H1 (cell line): ENCODE data around the gene RPL37. TPM values are rescaled to one million over a fixed set of nuclear protein-coding genes. Genes with fewer than 3 reads are reported as not detected.
"Not testable (repeated sequence)": the region's sequence is repeated elsewhere in the genome, so short reads cannot be mapped to it uniquely, and the experiment has no call there.

Source experiments
- CTCF ChIA-PET: fragments of 300-600 bp; sonication (Branson Sonifier 250); formaldehyde crosslinking; loops from one replicate; lab custom pipeline; 2021; ENCODE audit not compliant: partially characterized antibody; lab: Charles Lee
- POLR2A ChIA-PET: fragments of 300-600 bp; sonication (Branson Sonifier 250); formaldehyde crosslinking; loops from one replicate; lab custom pipeline; 2021; ENCODE audit warnings: inconsistent platforms; ENCODE audit not compliant: partially characterized antibody; lab: Charles Lee
- DNase-seq, 2 experiments: peaks; one replicate each; pipeline versions ENCODE4 v3.0.0 to v3.0.0-alpha.2; 2010 to 2022; ENCODE audit warnings: low spot score in 2 of 2, low read depth in 1 of 2, mixed read lengths in 1 of 2
- FAIRE-seq: peaks from 2 replicates; lab custom pipeline; 2011; peaks lifted over from hg19 to GRCh38; lab: Jason Lieb, UNC
- H2AFZ ChIP-seq: 2 replicates; pipeline ENCODE4 v1.8.1; 2012; ENCODE audit warnings: low read length, inconsistent platforms
- H2AK5ac ChIP-seq: 2 replicates; pipeline ENCODE4 v1.6.1; 2013; ENCODE audit warnings: low read depth, low read length
- H2BK120ac ChIP-seq: replicated peaks from 2 replicates; pipeline ENCODE3; 2013; ENCODE audit warnings: low read depth, low read length, inconsistent platforms
- H2BK12ac ChIP-seq: 2 replicates; pipeline ENCODE4 v1.6.1; 2013; ENCODE audit warnings: low read depth, low read length
- H2BK15ac ChIP-seq: 2 replicates; pipeline ENCODE4 v1.6.1; 2013; ENCODE audit warnings: low read length
- H2BK20ac ChIP-seq: 2 replicates; pipeline ENCODE4 v1.6.1; 2013; ENCODE audit warnings: low read length
- H2BK5ac ChIP-seq: 2 replicates; pipeline ENCODE4 v1.6.1; 2013; ENCODE audit warnings: low read depth, low read length
- H3K14ac ChIP-seq: 2 replicates; pipeline ENCODE4 v1.6.1; 2013; ENCODE audit warnings: inconsistent platforms; ENCODE audit not compliant: insufficient read length
- H3K18ac ChIP-seq: 2 replicates; pipeline ENCODE4 v1.6.1; 2013; ENCODE audit warnings: low read length; ENCODE audit errors: extremely low read depth
- H3K23ac ChIP-seq: 2 replicates; pipeline ENCODE4 v1.6.1; 2013; ENCODE audit warnings: inconsistent platforms; ENCODE audit not compliant: insufficient read length
- H3K23me2 ChIP-seq: 2 replicates; pipeline ENCODE4 v1.6.1; 2013; ENCODE audit warnings: low read depth, low read length
- H3K27ac ChIP-seq: 2 replicates; pipeline ENCODE4 v1.6.1; 2011; ENCODE audit warnings: low read depth, low read length, inconsistent platforms
- H3K27me3 ChIP-seq, 4 experiments: replicated peaks in 1 of 4; 1 replicate in 1 of 4; 2 replicates in 3 of 4; pipeline versions ENCODE4 v1.6.1 to v1.8.1; 2011 to 2013; ENCODE audit warnings: low read length in 3 of 4, mild to moderate bottlenecking in 3 of 4, inconsistent platforms in 2 of 4, mixed read lengths in 2 of 4, moderate library complexity in 1 of 4; ENCODE audit not compliant: control insufficient read depth in 3 of 4, insufficient read depth in 3 of 4; ENCODE audit errors: extremely low read depth in 1 of 4
- H3K36me3 ChIP-seq, 4 experiments: 2 replicates each; pipeline versions ENCODE4 v1.6.1 to v1.8.1; 2011 to 2013; ENCODE audit warnings: mild to moderate bottlenecking in 4 of 4, low read length in 3 of 4, moderate library complexity in 2 of 4, control low read depth in 1 of 4, inconsistent platforms in 1 of 4; ENCODE audit not compliant: insufficient read depth in 4 of 4, control insufficient read depth in 2 of 4
- H3K4ac ChIP-seq: replicated peaks from 2 replicates; pipeline ENCODE3; 2013; ENCODE audit warnings: low read length, low read depth, mixed read lengths, inconsistent platforms; ENCODE audit not compliant: insufficient read length
- H3K4me1 ChIP-seq, 4 experiments: replicated peaks in 1 of 4; 1 replicate in 1 of 4; 2 replicates in 3 of 4; pipeline versions ENCODE4 v1.6.1 to v1.8.1; 2011 to 2013; ENCODE audit warnings: low read length in 3 of 4, inconsistent platforms in 2 of 4, mixed read lengths in 1 of 4; ENCODE audit not compliant: insufficient read depth in 4 of 4, control insufficient read depth in 3 of 4
- H3K4me2 ChIP-seq, 2 experiments: 2 replicates each; pipeline versions ENCODE4 v1.6.1 to v1.8.1; 2011 to 2013; ENCODE audit warnings: low read depth in 2 of 2, low read length in 2 of 2, control low read depth in 1 of 2, inconsistent platforms in 1 of 2, mild to moderate bottlenecking in 1 of 2; ENCODE audit not compliant: insufficient read depth in 1 of 2
- H3K4me3 ChIP-seq, 4 experiments: fragments of 200-600, 300-600 bp in 1 of 4; sonication (generic), shearing (Covaris generic), sonication (Bioruptor Twin) in 1 of 4; 2 replicates each; pipeline versions ENCODE4 v1.5.1 to v1.8.1; 2011 to 2016; ENCODE audit warnings: low read length in 4 of 4, low read depth in 3 of 4, control low read depth in 2 of 4, inconsistent platforms in 2 of 4, mild to moderate bottlenecking in 2 of 4, mixed read lengths in 1 of 4, moderate library complexity in 1 of 4; ENCODE audit not compliant: insufficient read depth in 2 of 4; ENCODE audit errors: extremely low read depth in 1 of 4
- H3K56ac ChIP-seq: replicated peaks from 2 replicates; pipeline ENCODE3; 2013; ENCODE audit warnings: low read depth, mild to moderate bottlenecking, mixed read lengths, low read length, inconsistent platforms; ENCODE audit not compliant: insufficient read length
- H3K79me1 ChIP-seq: 2 replicates; pipeline ENCODE4 v1.6.1; 2013; ENCODE audit warnings: low read depth, low read length, control low read depth
- H3K79me2 ChIP-seq, 2 experiments: 2 replicates each; pipeline versions ENCODE4 v1.6.1 to v1.8.1; 2012 to 2013; ENCODE audit warnings: low read length in 2 of 2, mild to moderate bottlenecking in 2 of 2, inconsistent platforms in 1 of 2; ENCODE audit not compliant: insufficient read depth in 2 of 2, control insufficient read depth in 1 of 2
- H3K9ac ChIP-seq, 4 experiments: replicated peaks in 1 of 4; 1 replicate in 1 of 4; 2 replicates in 3 of 4; pipeline versions ENCODE4 v1.6.1 to v1.8.1; 2011 to 2013; ENCODE audit warnings: low read depth in 3 of 4, low read length in 3 of 4, control low read depth in 2 of 4, mild to moderate bottlenecking in 2 of 4, moderate library complexity in 2 of 4, inconsistent platforms in 1 of 4; ENCODE audit errors: extremely low read depth in 1 of 4
- H3K9me3 ChIP-seq, 2 experiments: 2 replicates each; pipeline versions ENCODE4 v1.6.1 to v1.8.1; 2012 to 2013; ENCODE audit warnings: mild to moderate bottlenecking in 2 of 2, moderate library complexity in 2 of 2, control low read depth in 1 of 2, inconsistent platforms in 1 of 2, low read depth in 1 of 2, low read length in 1 of 2, mixed read lengths in 1 of 2; ENCODE audit not compliant: insufficient read depth in 2 of 2
- H4K20me1 ChIP-seq, 2 experiments: replicated peaks in 1 of 2; 2 replicates each; pipeline versions ENCODE3 to v1.8.1; 2011 to 2013; ENCODE audit warnings: inconsistent platforms in 2 of 2, low read length in 2 of 2, mild to moderate bottlenecking in 1 of 2; ENCODE audit not compliant: insufficient read depth in 2 of 2, control insufficient read depth in 1 of 2
- H4K5ac ChIP-seq: 2 replicates; pipeline ENCODE4 v1.6.1; 2013; ENCODE audit warnings: low read length, low read depth, mixed read lengths, inconsistent platforms; ENCODE audit not compliant: insufficient read length
- H4K8ac ChIP-seq: 2 replicates; pipeline ENCODE4 v1.8.0; 2013; ENCODE audit warnings: mild to moderate bottlenecking, moderate library complexity, low read length, inconsistent platforms; ENCODE audit not compliant: insufficient read depth; ENCODE audit errors: extremely low read depth
- H4K91ac ChIP-seq: replicated peaks from 2 replicates; pipeline ENCODE3; 2013; ENCODE audit warnings: low read length, mixed read lengths, inconsistent platforms; ENCODE audit not compliant: insufficient read length
- ATF2 ChIP-seq: IDR thresholded peaks from 2 replicates; pipeline ENCODE4 v1.6.1; 2012; ENCODE audit warnings: low read length, inconsistent platforms
- POLR2A ChIP-seq, 2 experiments: IDR thresholded peaks; 1 replicate in 1 of 2; 2 replicates in 1 of 2; pipeline ENCODE4 v1.6.1; 2011; ENCODE audit warnings: low read depth in 2 of 2, low read length in 2 of 2, mild to moderate bottlenecking in 2 of 2; ENCODE audit errors: control extremely low read depth in 1 of 2
- POLR2AphosphoS5 ChIP-seq: IDR thresholded peaks from 2 replicates; pipeline ENCODE4 v1.6.1; 2011; ENCODE audit warnings: low read depth, low read length
- WGBS, 2 experiments: shearing (Covaris generic) in 1 of 2; methylation state at CpG; one replicate each; pipeline versions ENCODE4 v1.1.6 to v1.1.7; 2013 to 2015; ENCODE audit warnings: low lambda C conversion rate in 2 of 2, mixed read lengths in 2 of 2, inconsistent platforms in 1 of 2, low coverage in 1 of 2, missing lambda C conversion rate in 1 of 2; ENCODE audit not compliant: insufficient replicate concordance in 2 of 2, insufficient coverage in 1 of 2, insufficient read length in 1 of 2; ENCODE audit errors: extremely low coverage in 1 of 2, missing lambda C conversion rate in 1 of 2; 5-methylcytosine and 5-hydroxymethylcytosine counted together
- polyA plus RNA-seq, 7 experiments: library from polyadenylated mRNA; depleted of rRNA in 3 of 7; stranded (reverse) in 5 of 7; unstranded in 2 of 7; fragments of >200 nt in 5 of 7; fragments of 200-250 nt in 2 of 7; gene quantifications; 1 replicate in 5 of 7; 2 replicates in 1 of 7; 4 replicates in 1 of 7; pipeline versions ENCODE4 v1.2.1 to v1.2.3, GENCODE V29; 2011 to 2013; ENCODE audit warnings: missing spikeins in 2 of 7, mixed read lengths in 2 of 7
- total RNA-seq: library from RNA; stranded (reverse); fragmentation: NEBNext Ultra II Directional; extraction: Animal tissue kit (Norgen Biotek cat#: 25700); gene quantifications from 2 replicates; pipeline ENCODE4 v1.2.1, GENCODE V29; 2021

Gene RPL37
- total and polyA plus RNA-seq, 2 of the 8 experiments (the other 6 are each of a cell fraction or from before 2014, with no cell fraction given), result 467 to 1,534 TPM

GRCh38 chr5:40825461-40826043 is 9.5 kb downstream of the RPL37 start:
- H3K14ac ChIP-seq, H3K56ac ChIP-seq, H3K27ac ChIP-seq, DNase-seq, H3K79me1 ChIP-seq, H3K27me3 ChIP-seq, H3K4ac ChIP-seq, H2AK5ac ChIP-seq, H3K18ac ChIP-seq, H2BK20ac ChIP-seq, H3K23me2 ChIP-seq, H4K8ac ChIP-seq, H2BK5ac ChIP-seq, H4K91ac ChIP-seq, H3K4me2 ChIP-seq, H2AFZ ChIP-seq, H2BK15ac ChIP-seq, H3K9me3 ChIP-seq, H3K79me2 ChIP-seq, H3K23ac ChIP-seq, H3K4me3 ChIP-seq, H3K4me1 ChIP-seq, H2BK120ac ChIP-seq, H4K5ac ChIP-seq, H2BK12ac ChIP-seq, FAIRE-seq: not testable (repeated sequence)
- TF ChIP-seq POLR2A (IDR thresholded peaks at IDR 0.05; ENCODE audit: control extremely low read depth in 1 of 2, low read depth in 2 of 2, low read length in 2 of 2) (peak; percentile 53 to 58; a peak in 2 of 3 replicates), ATF2 (0 out of 2 replicates have a peak, but pooled peaks have one; percentile 51), POLR2AphosphoS5 (peak; percentile 97)
- Histone ChIP-seq H3K36me3 (peaks cover 20 to 48% (median 40%) of the 10 kb centered on the region in 4 experiments), H4K20me1 (peaks cover 2 to 11% of the 10 kb centered on the region in 2 experiments), H3K9ac (peak overlapping the region in 1 of 4 experiments; percentile 34; a peak in 1 of 7 replicates)
- ChIA-PET POLR2A (interaction anchor here (0.6 to 16.9 kb wide), 12 partner anchors 7 to 979 kb away, joined by 3 to 372 read pairs (median 4); partner anchors contain the start of genes CARD6 and RPL37), CTCF (interaction anchor here (0.9 to 1.5 kb wide), 5 partner anchors 9 to 53 kb away, joined by 3 to 4 read pairs (median 3); no protein-coding TSS in a partner anchor)
- 91% methylated on average over 10 of the region's 11 CpGs; no CpG with 5 or more reads in 1 of the 2 experiments for WGBS, 2 experiments
